Neural progenitor cell (in vitro differentiated cells): ENCODE measurements around the gene TMEM132E. TPM values are rescaled to one million over a fixed set of nuclear protein-coding genes. Genes with fewer than 3 reads are reported as not detected.

Experiments used
- DNase-seq: peaks from one replicate; pipeline ENCODE4 v3.0.0-alpha.2; 2016; ENCODE audit warnings: low spot score
- H2AFZ ChIP-seq: fragments of 200-600 bp; sonication (generic); replicated peaks from 2 replicates; pipeline ENCODE4 v1.6.1; 2016; ENCODE audit warnings: antibody characterized with exemption
- H3F3A ChIP-seq: fragments of 200-600 bp; sonication (generic); 2 replicates; pipeline ENCODE4 v1.6.1; 2016; ENCODE audit warnings: antibody characterized with exemption, low read depth
- H3K27ac ChIP-seq: fragments of 200-600 bp; sonication (generic); 2 replicates; pipeline ENCODE4 v1.5.1; 2016; ENCODE audit warnings: mild to moderate bottlenecking
- H3K27me3 ChIP-seq: fragments of 200-600 bp; sonication (generic); 2 replicates; pipeline ENCODE4 v1.6.1; 2016; ENCODE audit warnings: mild to moderate bottlenecking, moderate library complexity
- H3K36me3 ChIP-seq: fragments of 200-600 bp; sonication (generic); 2 replicates; pipeline ENCODE4 v1.5.1; 2016
- H3K4me1 ChIP-seq: fragments of 200-600 bp; sonication (generic); 2 replicates; pipeline ENCODE4 v1.6.1; 2016; ENCODE audit warnings: mixed run types
- H3K4me2 ChIP-seq: fragments of 200-600 bp; sonication (generic); 2 replicates; pipeline ENCODE4 v1.6.1; 2016
- H3K4me3 ChIP-seq: fragments of 200-600 bp; sonication (generic); 2 replicates; pipeline ENCODE4 v1.5.1; 2016
- H3K79me2 ChIP-seq: fragments of 200-600 bp; sonication (generic); 2 replicates; pipeline ENCODE4 v1.6.1; 2016; ENCODE audit warnings: low read depth
- H3K9ac ChIP-seq: fragments of 200-600 bp; sonication (generic); 2 replicates; pipeline ENCODE4 v1.6.1; 2016
- H3K9me3 ChIP-seq: fragments of 200-600 bp; sonication (generic); 2 replicates; pipeline ENCODE4 v1.5.1; 2016; ENCODE audit warnings: low read depth
- H4K20me1 ChIP-seq: fragments of 200-600 bp; sonication (generic); 2 replicates; pipeline ENCODE4 v1.6.1; 2016; ENCODE audit warnings: low read depth
- H3K27ac Mint-ChIP-seq: 3 replicates; pipeline ENCODE4 v1.8.0; 2021; ENCODE audit warnings: mixed read lengths
- H3K27me3 Mint-ChIP-seq: 2 replicates; pipeline ENCODE4 v1.8.0; 2022; ENCODE audit warnings: low read depth, mild to moderate bottlenecking, inconsistent platforms, moderate library complexity, mixed read lengths; ENCODE audit not compliant: insufficient read depth
- H3K36me3 Mint-ChIP-seq: 3 replicates; pipeline ENCODE4 v1.8.0; 2021; ENCODE audit warnings: mixed read lengths
- H3K4me1 Mint-ChIP-seq: 3 replicates; pipeline ENCODE4 v1.8.0; 2021; ENCODE audit warnings: mixed read lengths
- H3K4me3 Mint-ChIP-seq: 3 replicates; pipeline ENCODE4 v1.8.0; 2021; ENCODE audit warnings: mild to moderate bottlenecking, moderate library complexity, mixed read lengths
- H3K9me3 Mint-ChIP-seq: 3 replicates; pipeline ENCODE4 v1.8.0; 2020; ENCODE audit warnings: mixed read lengths
- CTCF ChIP-seq: fragments of 200-600 bp; sonication (generic); IDR thresholded peaks from 2 replicates; pipeline ENCODE4 v1.5.1; 2017; ENCODE audit warnings: antibody characterized with exemption, mild to moderate bottlenecking
- EZH2 ChIP-seq: fragments of 200-600 bp; sonication (generic); IDR thresholded peaks from 2 replicates; pipeline ENCODE4 v1.6.1; 2017; ENCODE audit warnings: antibody characterized with exemption, mild to moderate bottlenecking, moderate library complexity
- EZH2phosphoT487 ChIP-seq: fragments of 200-600 bp; sonication (generic); IDR thresholded peaks from 2 replicates; pipeline ENCODE4 v1.6.1; 2017; ENCODE audit warnings: antibody characterized with exemption
- total RNA-seq: library from RNA; depleted of rRNA; stranded (reverse); fragments of >200 nt; gene quantifications from 2 replicates; pipeline ENCODE4 v1.2.3, GENCODE V29; 2015; ENCODE audit warnings: low replicate concordance

The TMEM132E gene
- total RNA-seq, 1 donor from 2014 or later, result 0.21 TPM

DNA sequence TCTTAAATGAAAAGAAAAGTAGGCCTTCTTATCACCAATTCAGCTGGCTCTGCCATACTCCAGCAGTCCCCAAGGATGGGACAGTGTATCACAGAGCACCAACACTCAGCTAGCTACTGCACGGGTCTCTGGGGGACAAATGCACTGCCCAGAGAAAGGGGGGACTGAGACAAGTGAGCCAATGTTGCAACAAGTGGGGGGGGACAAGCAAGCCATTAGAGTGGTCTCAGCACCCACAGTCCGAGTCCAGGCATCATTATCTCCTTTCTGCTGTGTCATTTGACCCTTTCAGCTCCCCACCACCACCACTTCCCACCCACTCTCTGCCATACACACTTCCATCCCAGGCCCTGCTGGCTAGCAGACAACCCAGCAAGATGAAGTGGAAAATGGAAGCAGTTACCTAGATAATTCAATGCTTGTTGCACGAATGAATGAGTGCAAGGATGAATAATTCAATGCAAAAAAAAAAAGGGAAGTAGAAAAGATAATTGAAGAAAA lies 7.0 kb downstream of the TMEM132E start:
- Mint-ChIP-seq H3K4me1 (peaks cover 12% of the 10 kb centered on the region), H3K27me3 (peaks cover 69% of the 10 kb centered on the region)
- peaks cover 7% of the 10 kb centered on the region for H3K4me1 ChIP-seq

DNA sequence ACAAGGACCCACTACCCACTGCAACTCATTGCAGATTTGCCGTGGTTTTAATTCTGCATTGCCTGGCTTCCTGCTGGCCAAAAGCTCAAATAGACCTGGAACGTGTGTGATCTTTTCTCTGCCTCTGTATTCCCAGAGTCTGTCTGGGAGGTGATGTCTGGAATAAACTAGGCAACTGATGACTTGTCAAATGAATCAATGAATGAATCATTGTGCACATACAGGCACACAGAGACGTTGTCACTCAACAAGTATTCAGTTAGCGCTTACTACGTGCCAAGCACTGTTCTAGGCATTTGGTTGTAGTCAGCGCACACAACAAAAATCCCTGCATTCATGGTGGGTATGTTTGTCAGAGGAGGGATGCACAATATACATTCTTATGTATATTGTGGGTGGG lies 8.9 kb downstream of the TMEM132E start:
- TF ChIP-seq EZH2, result no peak
- TF ChIP-seq CTCF, result no peak
- no peak for TF ChIP-seq EZH2phosphoT487

More for the DNA sequence above, 7.0 kb downstream of the TMEM132E start:
- no peak overlapping the region for H3K9ac ChIP-seq
- TF ChIP-seq EZH2phosphoT487 (no peak), CTCF (no peak), EZH2 (no peak)
- H3K9me3 ChIP-seq, result no peaks in the 10 kb centered on the region
- no peaks in the 10 kb centered on the region for H3K79me2 ChIP-seq
- Mint-ChIP-seq H3K9me3 (no peaks in the 10 kb centered on the region), H3K27ac (no peak overlapping the region), H3K36me3 (no peaks in the 10 kb centered on the region), H3K4me3 (no peak overlapping the region)
- no peak overlapping the region for H2AFZ ChIP-seq
- no peak for DNase-seq
- no peaks in the 10 kb centered on the region for H3K36me3 ChIP-seq
- H3K27me3 ChIP-seq, result peaks cover 100% of the 10 kb centered on the region
- H3F3A ChIP-seq, result no peaks in the 10 kb centered on the region
- no peak overlapping the region for H3K27ac ChIP-seq
- H3K4me3 ChIP-seq, result no peak overlapping the region
- peaks cover 32% of the 10 kb centered on the region for H4K20me1 ChIP-seq
- no peak overlapping the region for H3K4me2 ChIP-seq

GRCh38 chr17:34589120-34589965 lies 10.0 kb downstream of the TMEM132E start:
- Histone ChIP-seq H2AFZ (no peak overlapping the region), H3K36me3 (no peaks in the 10 kb centered on the region), H3K27ac (no peak overlapping the region), H3K79me2 (no peaks in the 10 kb centered on the region), H3K9ac (no peak overlapping the region), H4K20me1 (peaks cover 5% of the 10 kb centered on the region), H3K4me2 (no peak overlapping the region), H3F3A (no peaks in the 10 kb centered on the region), H3K4me3 (no peak overlapping the region), H3K9me3 (no peaks in the 10 kb centered on the region), H3K27me3 (peaks cover 87% of the 10 kb centered on the region), H3K4me1 (peaks cover 10% of the 10 kb centered on the region)
- Mint-ChIP-seq H3K27me3 (peaks cover 52% of the 10 kb centered on the region), H3K9me3 (no peaks in the 10 kb centered on the region), H3K4me3 (no peak overlapping the region), H3K36me3 (no peaks in the 10 kb centered on the region), H3K27ac (no peak overlapping the region), H3K4me1 (peaks cover 7% of the 10 kb centered on the region)
- DNase-seq, result no peak
- TF ChIP-seq EZH2 (no peak), CTCF (no peak), EZH2phosphoT487 (no peak)

More for the DNA sequence above, 8.9 kb downstream of the TMEM132E start:
- no peaks in the 10 kb centered on the region for H3F3A ChIP-seq
- H3K27me3 Mint-ChIP-seq, result peaks cover 60% of the 10 kb centered on the region
- H3K4me2 ChIP-seq, result no peak overlapping the region
- no peaks in the 10 kb centered on the region for H3K79me2 ChIP-seq
- H3K27ac Mint-ChIP-seq, result no peak overlapping the region
- H3K27ac ChIP-seq, result no peak overlapping the region
- peaks cover 7% of the 10 kb centered on the region for H3K4me1 Mint-ChIP-seq
- no peaks in the 10 kb centered on the region for H3K36me3 Mint-ChIP-seq
- H2AFZ ChIP-seq, result no peak overlapping the region
- H3K9ac ChIP-seq, result no peak overlapping the region
- no peak overlapping the region for H3K4me3 ChIP-seq
- no peaks in the 10 kb centered on the region for H3K36me3 ChIP-seq
- H3K27me3 ChIP-seq, result peaks cover 98% of the 10 kb centered on the region
- no peaks in the 10 kb centered on the region for H3K9me3 Mint-ChIP-seq
- DNase-seq, result no peak
- H3K4me1 ChIP-seq, result peaks cover 10% of the 10 kb centered on the region
- no peaks in the 10 kb centered on the region for H3K9me3 ChIP-seq
- no peak overlapping the region for H3K4me3 Mint-ChIP-seq
- H4K20me1 ChIP-seq, result peaks cover 13% of the 10 kb centered on the region
